ENCODE results near the gene LGALS4. TPM values are rescaled to one million over a fixed set of nuclear protein-coding genes. Genes with fewer than 3 reads are reported as not detected.

LGALS4 gene
- total RNA-seq, 1 experiment from 2014 or later, result 0.52 TPM

Small RNA genes within 50 kb of the gene (small RNA-seq; reads per million reads assigned to genes)
- gene RNU6-140P, result 0.24 reads per million

Other genes with a start within 250 kb of the LGALS4 start
- gene MAP4K1, start 195.0 kb downstream of the LGALS4 start, total RNA-seq (2014; rRNA removed; shearing (Covaris generic); ENCODE audit: low replicate concordance), result 262 and 352 TPM in 2 replicates
- gene EIF3K, start 193.8 kb downstream of the LGALS4 start, total RNA-seq (2014; rRNA removed; shearing (Covaris generic); ENCODE audit: low replicate concordance), result 474 and 745 TPM in 2 replicates
- gene ACTN4, start 165.3 kb downstream of the LGALS4 start, total RNA-seq (2014; rRNA removed; shearing (Covaris generic); ENCODE audit: low replicate concordance), result 54.6 and 106 TPM in 2 replicates
- gene CAPN12, start 68.5 kb downstream of the LGALS4 start, total RNA-seq (2014; rRNA removed; shearing (Covaris generic); ENCODE audit: low replicate concordance), result 0.40 TPM in 1 of 2 replicates, not detected in the other
- gene LGALS7, start 39.4 kb downstream of the LGALS4 start, total RNA-seq (2014; rRNA removed; shearing (Covaris generic); ENCODE audit: low replicate concordance), result not detected in 2 replicates
- gene LGALS7B, start 23.7 kb downstream of the LGALS4 start, total RNA-seq (2014; rRNA removed; shearing (Covaris generic); ENCODE audit: low replicate concordance), result not detected in 2 replicates
- gene ECH1, start 18.8 kb upstream of the LGALS4 start, total RNA-seq (2014; rRNA removed; shearing (Covaris generic); ENCODE audit: low replicate concordance), result 150 and 162 TPM in 2 replicates
- gene HNRNPL, start 37.0 kb upstream of the LGALS4 start, total RNA-seq (2014; rRNA removed; shearing (Covaris generic); ENCODE audit: low replicate concordance), result 212 and 217 TPM in 2 replicates
- gene RINL, start 65.3 kb upstream of the LGALS4 start, total RNA-seq (2014; rRNA removed; shearing (Covaris generic); ENCODE audit: low replicate concordance), result 69.3 and 77.5 TPM in 2 replicates
- 19.5 and 24.7 TPM in 2 replicates for gene SIRT2, start 86.7 kb upstream of the LGALS4 start, total RNA-seq (2014; rRNA removed; shearing (Covaris generic); ENCODE audit: low replicate concordance)
- gene NFKBIB, start 87.0 kb upstream of the LGALS4 start, total RNA-seq (2014; rRNA removed; shearing (Covaris generic); ENCODE audit: low replicate concordance), result 13.5 and 18.7 TPM in 2 replicates
- 3.1 TPM in 1 of 2 replicates, not detected in the other for gene CCER2, start 99.2 kb upstream of the LGALS4 start, total RNA-seq (2014; rRNA removed; shearing (Covaris generic); ENCODE audit: low replicate concordance)
- 16.8 and 38.2 TPM in 2 replicates for gene SARS2, start 117.8 kb upstream of the LGALS4 start, total RNA-seq (2014; rRNA removed; shearing (Covaris generic); ENCODE audit: low replicate concordance)
- gene MRPS12, start 118.0 kb upstream of the LGALS4 start, total RNA-seq (2014; rRNA removed; shearing (Covaris generic); ENCODE audit: low replicate concordance), result 46.7 and 71.2 TPM in 2 replicates
- not detected in 2 replicates for gene FBXO17, start 162.8 kb upstream of the LGALS4 start, total RNA-seq (2014; rRNA removed; shearing (Covaris generic); ENCODE audit: low replicate concordance)
- gene FBXO27, start 219.6 kb upstream of the LGALS4 start, total RNA-seq (2014; rRNA removed; shearing (Covaris generic); ENCODE audit: low replicate concordance), result not detected in 2 replicates

All from Karpas-422 (cell line).